Small intestine (tissue), 7 donors: ENCODE results near the gene RTEL1. TPM values are rescaled to one million over a fixed set of nuclear protein-coding genes. Genes with fewer than 3 reads are reported as not detected.

Experiments
- DNase-seq, 2 donors: peaks; one replicate each; pipeline versions ENCODE4 v3.0.0 to v3.0.0-alpha.2; 2013
- FAIRE-seq: peaks from 2 replicates; lab custom pipeline; 2012; peaks lifted over from hg19 to GRCh38; lab: Jason Lieb, UNC
- H3K27ac ChIP-seq, 3 donors: one replicate each; pipeline ENCODE4 v1.5.1; 2013; ENCODE audit warnings: low read length in 2 of 3, mild to moderate bottlenecking in 2 of 3, control low read depth in 1 of 3, inconsistent platforms in 1 of 3, low read depth in 1 of 3, moderate library complexity in 1 of 3
- H3K27me3 ChIP-seq, 3 donors: one replicate each; pipeline ENCODE4 v1.6.1; 2013; ENCODE audit warnings: low read length in 3 of 3, inconsistent platforms in 1 of 3; ENCODE audit not compliant: control insufficient read depth in 3 of 3, insufficient read depth in 3 of 3
- H3K36me3 ChIP-seq, 3 donors: one replicate each; pipeline ENCODE4 v1.6.1; 2013; ENCODE audit warnings: low read length in 3 of 3, inconsistent platforms in 1 of 3, low read depth in 1 of 3, mild to moderate bottlenecking in 1 of 3, moderate library complexity in 1 of 3; ENCODE audit not compliant: control insufficient read depth in 3 of 3, insufficient read depth in 2 of 3
- H3K4me1 ChIP-seq, 3 donors: one replicate each; pipeline ENCODE4 v1.6.1; 2013; ENCODE audit warnings: low read length in 2 of 3, inconsistent platforms in 1 of 3, low read depth in 1 of 3, mild to moderate bottlenecking in 1 of 3, moderate library complexity in 1 of 3; ENCODE audit not compliant: control insufficient read depth in 3 of 3, insufficient read depth in 2 of 3
- H3K4me3 ChIP-seq, 3 donors: one replicate each; pipeline ENCODE4 v1.5.1; 2013; ENCODE audit warnings: low read length in 3 of 3, control low read depth in 1 of 3, inconsistent platforms in 1 of 3, low read depth in 1 of 3, mild to moderate bottlenecking in 1 of 3, moderate library complexity in 1 of 3
- H3K9me3 ChIP-seq, 2 donors: one replicate each; pipeline ENCODE4 v1.6.1; 2013; ENCODE audit warnings: low read depth in 1 of 2, low read length in 1 of 2; ENCODE audit not compliant: control insufficient read depth in 2 of 2, insufficient read depth in 1 of 2
- WGBS, 3 donors: extraction: QIAGEN DNeasy Blood & Tissue Kit; methylation state at CpG; one replicate each; pipeline ENCODE4 v1.1.7; 2013; 5-methylcytosine and 5-hydroxymethylcytosine counted together
- polyA plus RNA-seq, 4 donors: library from polyadenylated mRNA; stranded (reverse) in 3 of 4; unstranded in 1 of 4; fragments of 200-250 nt in 3 of 4; fragments of 120-200 nt in 1 of 4; gene quantifications; one replicate each; pipeline versions ENCODE4 v1.2.1 to v1.2.3, GENCODE V29; 2013
- donor health status: healthy with polysubstance abuse.
- donor health status: control.
- donor health status: control.
- donor health status: Bipolar disorder and iron deficiency.
- donor health status: healthy.

Gene RTEL1
- polyA plus RNA-seq, 4 donors = 3.5 to 15.0 (median 10.5) TPM

DNA sequence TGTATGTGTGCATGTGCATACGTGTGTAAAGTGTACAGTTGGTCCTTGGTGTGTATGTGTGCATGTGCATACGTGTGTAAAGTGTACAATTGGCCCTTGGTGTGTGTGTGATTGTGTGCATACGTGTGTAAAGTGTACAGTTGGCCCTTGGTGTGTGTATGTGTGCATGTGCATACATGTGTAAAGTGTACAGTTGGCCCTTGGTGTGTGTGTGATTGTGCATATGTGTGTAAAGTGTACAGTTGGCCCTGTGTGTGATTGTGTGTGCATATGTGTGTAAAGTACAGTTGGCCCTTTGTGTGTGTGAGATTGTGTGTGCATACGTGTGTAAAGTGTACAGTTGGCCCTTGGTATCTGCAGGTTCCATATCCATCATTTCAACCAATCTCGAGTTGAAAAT, 73.3 kb downstream of the RTEL1 start:
- H3K36me3 ChIP-seq = peaks cover 5 to 45% (median 10%) of the 10 kb centered on the region in 3 donors
- H3K27ac ChIP-seq = no peak overlapping the region
- H3K4me1 ChIP-seq = peaks cover 0 to 9% (median 2%) of the 10 kb centered on the region in 3 donors
- FAIRE-seq = no peak
- no peaks in the 10 kb centered on the region for H3K27me3 ChIP-seq
- no peak for DNase-seq
- no peak overlapping the region for H3K4me3 ChIP-seq
- WGBS, 3 donors = 66 to 88% (median 84%) methylated on average over 4 to 5 of the region's 5 CpGs
- no peaks in the 10 kb centered on the region for H3K9me3 ChIP-seq

GRCh38 chr20:63732118-63733095, 74.3 kb downstream of the RTEL1 start:
- WGBS, 3 donors = 88 to 91% (median 90%) methylated on average over 38 of the region's 38 CpGs
- FAIRE-seq (no peak), DNase-seq (no peak)
- Histone ChIP-seq H3K27ac (no peak overlapping the region), H3K27me3 (no peaks in the 10 kb centered on the region), H3K9me3 (no peaks in the 10 kb centered on the region), H3K36me3 (peaks cover 5 to 53% (median 10%) of the 10 kb centered on the region in 3 donors), H3K4me1 (peaks cover 0 to 7% (median 2%) of the 10 kb centered on the region in 3 donors), H3K4me3 (no peak overlapping the region)

- Histone ChIP-seq H3K27me3 (no peaks in the 10 kb centered on the region), H3K9me3 (no peaks in the 10 kb centered on the region), H3K4me3 (no peak overlapping the region), H3K27ac (no peak overlapping the region), H3K36me3 (peaks cover 5 to 53% (median 10%) of the 10 kb centered on the region in 3 donors), H3K4me1 (peaks cover 0 to 10% (median 3%) of the 10 kb centered on the region in 3 donors)
- DNase-seq (no peak), FAIRE-seq (no peak)
- 93 to 96% (median 94%) methylated on average over 13 of the region's 13 CpGs for WGBS, 3 donors
Observed at GRCh38 chr20:63733117-63733516, 75.0 kb downstream of the RTEL1 start.

DNA sequence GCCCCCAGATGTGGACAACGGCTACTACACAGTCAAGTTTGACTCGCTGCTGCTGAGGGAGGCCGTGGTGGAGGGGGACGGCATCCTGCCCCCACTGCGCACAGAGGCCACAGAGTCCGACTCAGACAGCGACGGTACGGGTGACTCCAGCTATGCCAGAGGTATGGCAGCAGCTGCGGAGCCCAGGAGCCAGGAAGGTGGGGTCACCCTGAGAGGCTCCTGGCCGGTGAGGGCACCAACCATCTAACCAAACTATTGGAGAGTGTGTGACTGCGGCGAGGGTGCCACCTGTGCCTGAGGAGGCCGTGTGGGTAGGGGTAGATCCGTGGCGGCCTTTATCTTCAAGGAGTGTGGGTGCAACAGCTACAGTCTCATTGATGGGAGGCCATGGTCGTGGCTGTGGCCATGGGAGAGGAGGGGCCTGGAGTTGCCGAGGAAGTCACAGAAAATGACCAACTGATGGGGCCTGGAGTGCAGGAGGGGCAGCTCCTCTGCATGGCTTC, 75.5 kb downstream of the RTEL1 start:
- no peak for FAIRE-seq
- no peaks in the 10 kb centered on the region for H3K27me3 ChIP-seq
- no peaks in the 10 kb centered on the region for H3K9me3 ChIP-seq
- no peak overlapping the region for H3K27ac ChIP-seq
- H3K4me1 ChIP-seq = peaks cover 1 to 12% (median 4%) of the 10 kb centered on the region in 3 donors
- WGBS, 3 donors = 93 to 94% (median 93%) methylated on average over 17 to 18 of the region's 18 CpGs
- H3K36me3 ChIP-seq = peaks cover 5 to 53% (median 10%) of the 10 kb centered on the region in 3 donors
- no peak overlapping the region for H3K4me3 ChIP-seq
- no peak for DNase-seq

DNA sequence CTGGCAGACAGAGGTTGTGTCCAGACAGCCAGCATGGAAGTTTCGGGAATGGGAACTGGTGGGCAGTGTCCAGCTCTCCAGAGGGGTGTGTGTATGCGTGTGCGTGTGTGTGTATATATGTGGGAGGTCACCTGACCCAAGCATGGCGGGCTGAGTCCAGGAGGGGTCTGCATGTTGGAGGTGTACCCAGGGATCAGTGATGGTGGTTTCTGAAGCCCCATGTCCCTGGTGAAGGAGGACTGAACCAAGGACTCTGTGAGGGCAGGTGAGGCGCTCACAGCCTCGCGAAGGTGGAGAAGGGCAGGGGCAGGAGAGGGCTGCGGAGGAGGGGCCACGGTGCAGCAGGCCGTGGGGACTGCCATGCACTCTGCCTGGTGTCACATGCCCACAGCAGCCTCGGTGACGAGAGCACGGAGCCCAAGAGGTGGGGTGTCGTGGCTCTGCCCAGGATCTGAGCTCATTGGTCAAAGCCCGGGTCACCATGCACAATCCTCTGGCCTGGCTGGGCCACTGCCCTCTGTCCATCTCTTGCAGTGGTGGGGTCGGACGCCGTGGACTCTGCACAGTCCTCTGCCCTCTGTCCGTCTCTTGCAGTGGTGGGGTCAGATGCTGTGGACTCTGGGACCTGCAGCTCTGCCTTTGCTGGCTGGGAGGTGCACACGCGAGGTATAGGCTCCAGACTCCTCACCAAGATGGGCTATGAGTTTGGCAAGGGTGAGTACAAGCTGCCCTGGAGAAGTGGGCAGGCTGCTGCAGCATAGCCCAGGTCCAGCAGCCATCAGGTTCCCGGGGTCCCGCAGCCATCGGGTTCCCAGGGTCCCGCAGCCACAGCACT, 76.2 kb downstream of the RTEL1 start:
- Histone ChIP-seq H3K4me1 (peaks cover 1 to 16% (median 4%) of the 10 kb centered on the region in 3 donors), H3K4me3 (no peak overlapping the region), H3K27me3 (no peaks in the 10 kb centered on the region), H3K27ac (no peak overlapping the region), H3K9me3 (no peaks in the 10 kb centered on the region), H3K36me3 (peaks cover 5 to 52% (median 10%) of the 10 kb centered on the region in 3 donors)
- DNase-seq (no peak), FAIRE-seq (no peak)
- WGBS, 3 donors = 88 to 91% (median 90%) methylated on average over 20 to 25 of the region's 25 CpGs

DNA sequence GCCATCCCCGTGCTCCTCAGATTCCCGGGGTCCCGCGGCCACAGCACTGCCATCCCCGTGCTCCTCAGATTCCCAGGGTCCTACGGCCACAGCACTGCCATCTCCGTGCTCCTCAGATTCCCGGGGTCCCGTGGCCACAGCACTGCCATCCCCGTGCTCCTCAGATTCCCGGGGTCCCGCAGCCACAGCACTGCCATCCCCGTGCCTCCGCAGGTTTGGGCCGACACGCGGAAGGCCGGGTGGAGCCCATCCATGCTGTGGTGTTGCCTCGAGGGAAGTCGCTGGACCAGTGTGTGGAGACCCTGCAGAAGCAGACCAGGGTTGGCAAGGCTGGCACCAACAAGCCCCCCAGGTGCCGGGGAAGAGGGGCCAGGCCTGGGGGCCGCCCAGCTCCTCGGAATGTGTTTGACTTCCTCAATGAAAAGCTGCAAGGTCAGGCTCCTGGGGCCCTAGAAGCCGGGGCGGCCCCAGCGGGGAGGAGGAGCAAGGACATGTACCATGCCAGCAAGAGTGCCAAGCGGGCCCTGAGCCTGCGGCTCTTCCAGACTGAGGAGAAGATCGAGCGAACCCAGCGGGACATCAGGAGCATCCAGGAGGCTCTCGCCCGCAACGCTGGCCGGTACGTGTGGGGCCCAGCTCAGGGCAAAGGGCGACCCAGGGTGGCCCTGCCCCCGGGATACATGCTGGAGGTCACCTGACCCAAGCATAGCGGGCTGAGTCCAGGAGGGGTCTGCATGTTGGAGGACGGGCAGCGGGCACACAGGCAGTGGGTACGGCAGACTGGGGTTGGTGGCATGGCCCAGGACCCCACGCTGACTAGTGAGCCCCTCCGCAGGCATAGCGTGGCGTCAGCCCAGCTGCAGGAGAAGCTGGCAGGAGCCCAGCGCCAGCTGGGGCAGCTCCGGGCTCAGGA, 77.1 kb downstream of the RTEL1 start:
- no peak for DNase-seq
- FAIRE-seq = no peak
- H3K27ac ChIP-seq = no peak overlapping the region
- peaks cover 1 to 16% (median 4%) of the 10 kb centered on the region in 3 donors for H3K4me1 ChIP-seq
- no peaks in the 10 kb centered on the region for H3K9me3 ChIP-seq
- H3K27me3 ChIP-seq = no peaks in the 10 kb centered on the region
- H3K4me3 ChIP-seq = no peak overlapping the region
- H3K36me3 ChIP-seq = peaks cover 5 to 45% (median 10%) of the 10 kb centered on the region in 3 donors
- WGBS, 3 donors = 91 to 93% (median 93%) methylated on average over 48 of the region's 48 CpGs

DNA sequence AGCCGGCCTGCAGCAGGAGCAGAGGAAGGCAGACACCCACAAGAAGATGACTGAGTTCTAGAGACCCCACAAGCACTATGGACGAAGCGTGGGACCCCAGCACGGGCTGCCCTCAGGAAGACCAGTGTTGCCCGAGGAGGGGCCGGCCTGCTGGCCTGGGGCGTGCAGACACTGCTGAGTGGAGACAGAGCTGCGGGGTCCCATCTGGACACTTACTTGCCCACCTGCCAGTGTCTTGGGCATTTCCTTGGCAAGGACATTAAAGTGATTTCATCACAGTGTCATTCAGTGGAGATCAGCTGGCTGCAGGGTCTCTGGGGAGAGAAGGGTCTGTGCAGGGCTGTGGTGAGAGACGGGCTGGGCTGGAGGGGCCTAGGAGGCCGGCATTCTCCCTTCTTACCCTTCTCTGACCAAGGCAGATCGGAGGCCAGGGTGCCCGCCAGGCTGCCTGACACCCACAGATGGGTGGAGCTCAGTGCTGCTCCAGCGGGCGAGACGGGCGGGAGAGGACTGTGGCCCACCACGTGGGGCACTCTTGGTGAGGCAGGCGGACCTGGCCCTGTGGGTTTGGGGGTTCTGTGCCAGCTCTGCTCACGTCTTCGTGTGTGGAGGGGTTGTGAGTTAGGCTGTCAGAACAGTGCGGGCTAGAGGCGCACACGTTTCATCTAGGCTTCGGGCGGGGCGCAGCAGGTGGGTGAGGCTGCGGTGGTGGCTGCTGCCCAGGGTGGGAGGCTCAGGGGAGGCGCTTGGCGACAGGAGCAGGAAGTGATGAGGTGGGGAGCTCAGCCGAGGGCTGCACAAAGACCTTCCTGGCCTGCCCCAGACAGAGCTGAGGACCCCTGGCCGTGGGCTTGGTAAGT, 78.0 kb downstream of the RTEL1 start, which contains the start of gene LIME1:
TSS of gene LIME1 (plus strand) at position 806 of the 860 bp plus-strand sequence. CDS start 886 bp downstream, outside the sequence.
- peak within 1 kb of the TSS in 1 of 3 donors; percentile 57 for H3K27ac ChIP-seq
- H3K27me3 ChIP-seq = no peaks in the 10 kb centered on the region
- no peaks in the 10 kb centered on the region for H3K9me3 ChIP-seq
- FAIRE-seq (no peak), DNase-seq (peak in 1 of 2 donors; percentile 47)
- peaks cover 5 to 44% (median 10%) of the 10 kb centered on the region in 3 donors for H3K36me3 ChIP-seq
- WGBS, 3 donors = 36 to 60% (median 38%) methylated on average over 25 to 31 of the region's 31 CpGs
- peaks cover 1 to 19% (median 4%) of the 10 kb centered on the region in 3 donors for H3K4me1 ChIP-seq
- H3K4me3 ChIP-seq = peak within 1 kb of the TSS in 2 of 3 donors; percentile 17 to 51
